ENCODE results near the gene INPP5J.

DNA sequence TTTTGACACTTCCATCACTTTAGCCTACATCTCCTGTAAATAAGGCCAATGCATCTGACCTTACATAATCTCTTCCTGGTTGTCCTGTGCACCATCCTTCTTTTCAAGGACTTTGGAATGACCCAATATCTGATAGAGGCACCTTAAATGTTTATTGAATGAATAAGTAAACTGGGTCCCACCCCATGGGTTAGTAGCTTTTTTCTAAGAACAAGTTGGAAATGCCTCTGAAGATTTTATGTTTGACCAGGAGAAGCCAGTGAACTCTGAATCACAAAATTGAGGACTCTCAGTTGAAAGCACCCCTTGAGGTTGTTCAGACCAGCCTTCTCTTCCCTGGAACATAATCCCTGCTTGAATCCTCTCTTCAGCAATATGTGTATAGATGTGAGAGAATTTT, 38.6 kb downstream of the INPP5J start:
- TF ChIP-seq CTCF (IDR thresholded peaks at IDR 0.05; ENCODE audit: low read depth, low read length, poor library complexity, severe bottlenecking) (no peak), EZH2phosphoT487 (IDR thresholded peaks at IDR 0.05; ENCODE audit: borderline replicate concordance, low read length) (no peak)
